K562 (cell line): ENCODE data around the gene EXOC4. TPM values are rescaled to one million over a fixed set of nuclear protein-coding genes. Genes with fewer than 3 reads are reported as not detected.

Experiments
- CTCF ChIP-seq, 3 experiments: IDR thresholded peaks in 2 of 3; conservative IDR thresholded peaks in 1 of 3; 2 replicates each; pipeline ENCODE4 v1.5.1; 2011 to 2012; ENCODE audit warnings: low read length in 3 of 3, mild to moderate bottlenecking in 3 of 3, control low read depth in 2 of 3, improper control_type of control experiment in 1 of 3, inconsistent platforms in 1 of 3, low read depth in 1 of 3, mixed read lengths in 1 of 3, moderate library complexity in 1 of 3; ENCODE audit not compliant: insufficient read depth in 2 of 3
- FUS ChIP-seq: fragments of 200-400 bp; formaldehyde crosslinking; optimal IDR thresholded peaks from 2 replicates; pipeline ENCODE3; 2017; ENCODE audit warnings: low read depth, low read length
- GTF2E2 ChIP-seq: fragments of 200-800 bp; sonication (Bioruptor generic); IDR thresholded peaks from 2 replicates; pipeline ENCODE4 v1.6.1; 2016; ENCODE audit warnings: missing genetic modification characterization, missing compliant biosample characterization
- NR2F6 ChIP-seq: fragments of 450-650 bp; formaldehyde crosslinking; IDR thresholded peaks from 2 replicates; pipeline ENCODE4 v1.4.0; 2020; ENCODE audit warnings: mild to moderate bottlenecking
- NR3C1 ChIP-seq: sonication (generic); formaldehyde crosslinking; IDR thresholded peaks from 2 replicates; pipeline ENCODE4 v1.8.1; 2022; ENCODE audit warnings: missing genetic modification reagents
- SIRT6 ChIP-seq: IDR thresholded peaks from one replicate; pipeline ENCODE4 v1.6.1; 2012; ENCODE audit warnings: low read depth, mild to moderate bottlenecking, control low read depth, inconsistent platforms, low read length, moderate library complexity
- ZC3H8 ChIP-seq: fragments of 450-650 bp; IDR thresholded peaks from 2 replicates; pipeline ENCODE4 v1.6.1; 2017
- ZNF696 ChIP-seq: fragments of 250-450 bp; sonication (Bioruptor Pico); conservative IDR thresholded peaks from 2 replicates; pipeline ENCODE4 v1.4.0; 2020; ENCODE audit warnings: mild to moderate bottlenecking, moderate library complexity
- polyA plus RNA-seq, 8 experiments: library from polyadenylated mRNA; depleted of rRNA in 4 of 8; stranded (reverse) in 5 of 8; unstranded in 3 of 8; fragments of >200 nt; fragmentation: Nextera tagmentation in 2 of 8; fragmentation: Illumina TruSeq in 1 of 8; extraction: Ambion mirVana in 2 of 8; extraction: Trizol in 1 of 8; gene quantifications; 2 replicates each; pipeline versions ENCODE4 v1.2.1 to v1.2.3, GENCODE V29; 2011 to 2014; ENCODE audit warnings: inconsistent platforms in 1 of 8, missing spikeins in 1 of 8
- total RNA-seq, 7 experiments: library from RNA; depleted of rRNA in 6 of 7; stranded (reverse); fragments of >200 nt in 6 of 7; fragmentation: Illumina TruSeq in 2 of 7; extraction: Trizol in 2 of 7; gene quantifications; 2 replicates each; pipeline versions ENCODE4 v1.2.1 to v1.2.3, GENCODE V29; 2011 to 2021; ENCODE audit warnings: low replicate concordance in 1 of 7
- TF ChIP-seq, protein P1 (sequence below), 2 experiments: fragments of 450-650 bp; formaldehyde crosslinking in 1 of 2; IDR thresholded peaks; 2 replicates each; pipeline versions ENCODE4 v1.4.0 to v1.6.1; 2014 to 2020; ENCODE audit warnings: mild to moderate bottlenecking in 2 of 2, borderline replicate concordance in 1 of 2, low read depth in 1 of 2

Gene EXOC4
- total and polyA plus RNA-seq, 9 of the 15 experiments (the other 6 are each of a cell fraction or from before 2014, with no cell fraction given) = 18.5 to 73.1 (median 46.6) TPM

GRCh38 chr7:133275008-133275407 lies 22.1 kb downstream of the EXOC4 start (continued):
- TF ChIP-seq, protein P1, sequence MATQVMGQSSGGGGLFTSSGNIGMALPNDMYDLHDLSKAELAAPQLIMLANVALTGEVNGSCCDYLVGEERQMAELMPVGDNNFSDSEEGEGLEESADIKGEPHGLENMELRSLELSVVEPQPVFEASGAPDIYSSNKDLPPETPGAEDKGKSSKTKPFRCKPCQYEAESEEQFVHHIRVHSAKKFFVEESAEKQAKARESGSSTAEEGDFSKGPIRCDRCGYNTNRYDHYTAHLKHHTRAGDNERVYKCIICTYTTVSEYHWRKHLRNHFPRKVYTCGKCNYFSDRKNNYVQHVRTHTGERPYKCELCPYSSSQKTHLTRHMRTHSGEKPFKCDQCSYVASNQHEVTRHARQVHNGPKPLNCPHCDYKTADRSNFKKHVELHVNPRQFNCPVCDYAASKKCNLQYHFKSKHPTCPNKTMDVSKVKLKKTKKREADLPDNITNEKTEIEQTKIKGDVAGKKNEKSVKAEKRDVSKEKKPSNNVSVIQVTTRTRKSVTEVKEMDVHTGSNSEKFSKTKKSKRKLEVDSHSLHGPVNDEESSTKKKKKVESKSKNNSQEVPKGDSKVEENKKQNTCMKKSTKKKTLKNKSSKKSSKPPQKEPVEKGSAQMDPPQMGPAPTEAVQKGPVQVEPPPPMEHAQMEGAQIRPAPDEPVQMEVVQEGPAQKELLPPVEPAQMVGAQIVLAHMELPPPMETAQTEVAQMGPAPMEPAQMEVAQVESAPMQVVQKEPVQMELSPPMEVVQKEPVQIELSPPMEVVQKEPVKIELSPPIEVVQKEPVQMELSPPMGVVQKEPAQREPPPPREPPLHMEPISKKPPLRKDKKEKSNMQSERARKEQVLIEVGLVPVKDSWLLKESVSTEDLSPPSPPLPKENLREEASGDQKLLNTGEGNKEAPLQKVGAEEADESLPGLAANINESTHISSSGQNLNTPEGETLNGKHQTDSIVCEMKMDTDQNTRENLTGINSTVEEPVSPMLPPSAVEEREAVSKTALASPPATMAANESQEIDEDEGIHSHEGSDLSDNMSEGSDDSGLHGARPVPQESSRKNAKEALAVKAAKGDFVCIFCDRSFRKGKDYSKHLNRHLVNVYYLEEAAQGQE (IDR thresholded peaks at IDR 0.05; ENCODE audit: borderline replicate concordance) = peak; percentile 36; the same call in 1 of the 2 replicates
- TF ChIP-seq, protein P1 (CRISPR knock-in tag; IDR thresholded peaks at IDR 0.05; ENCODE audit: low read depth) = no peak
- TF ChIP-seq ZNF696 (CRISPR knock-in tag) = no peak
- TF ChIP-seq ZC3H8 = no peak
- peak; percentile 46 to 57 (median 49); a peak in 5 of 6 replicates for TF ChIP-seq CTCF (IDR thresholded peaks at IDR 0.05 in 2 of 3, conservative IDR thresholded peaks at IDR 0.05 in 1 of 3; ENCODE audit: insufficient read depth in 2 of 3, low read depth in 1 of 3, low read length in 3 of 3)
- no peak for TF ChIP-seq FUS
- no peak for TF ChIP-seq GTF2E2 (tag)
- no peak for TF ChIP-seq NR2F6
- no peak for TF ChIP-seq NR3C1 (CRISPR knock-in tag)
- TF ChIP-seq SIRT6 = no peak
